ENCODE results near the gene PAFAH2.

Gene PAFAH2

GRCh38 chr1:26043765-26044164 lies 45.9 kb upstream of the PAFAH2 start:
- no peak for DNase-seq (ENCODE audit: low read depth)
- TF ChIP-seq CTCF (conservative IDR thresholded peaks at IDR 0.05; ENCODE audit: low read depth, low read length) = no peak
- no peak overlapping the region for H3K4me3 ChIP-seq (ENCODE audit: low read depth, low read length)

- no peak overlapping the region for H3K4me3 ChIP-seq (ENCODE audit: low read depth, low read length)
- TF ChIP-seq CTCF (conservative IDR thresholded peaks at IDR 0.05; ENCODE audit: low read depth, low read length) = no peak
- no peak for DNase-seq (ENCODE audit: low read depth)
Measured at GRCh38 chr1:26041978-26042377, 44.1 kb upstream of the PAFAH2 start.

- TF ChIP-seq CTCF (conservative IDR thresholded peaks at IDR 0.05; ENCODE audit: low read depth, low read length) = no peak
- no peak for DNase-seq (ENCODE audit: low read depth)
- no peak overlapping the region for H3K4me3 ChIP-seq (ENCODE audit: low read depth, low read length)
Measured at GRCh38 chr1:26041401-26041800, 43.5 kb upstream of the PAFAH2 start.

- TF ChIP-seq CTCF (conservative IDR thresholded peaks at IDR 0.05; ENCODE audit: low read depth, low read length) = no peak
- DNase-seq (ENCODE audit: low read depth) = no peak
- H3K4me3 ChIP-seq (ENCODE audit: low read depth, low read length) = no peak overlapping the region
Measured at GRCh38 chr1:26038904-26039303, 41.0 kb upstream of the PAFAH2 start.

- DNase-seq (ENCODE audit: low read depth) = no peak
- no peak overlapping the region for H3K4me3 ChIP-seq (ENCODE audit: low read depth, low read length)
- TF ChIP-seq CTCF (conservative IDR thresholded peaks at IDR 0.05; ENCODE audit: low read depth, low read length) = no peak
Measured at GRCh38 chr1:26038477-26038876, 40.6 kb upstream of the PAFAH2 start.

GRCh38 chr1:26037904-26038303 lies 40.0 kb upstream of the PAFAH2 start:
- no peak overlapping the region for H3K4me3 ChIP-seq (ENCODE audit: low read depth, low read length)
- no peak for DNase-seq (ENCODE audit: low read depth)
- TF ChIP-seq CTCF (conservative IDR thresholded peaks at IDR 0.05; ENCODE audit: low read depth, low read length) = no peak

- H3K4me3 ChIP-seq (ENCODE audit: low read depth, low read length) = no peak overlapping the region
- no peak for TF ChIP-seq CTCF (conservative IDR thresholded peaks at IDR 0.05; ENCODE audit: low read depth, low read length)
- DNase-seq (ENCODE audit: low read depth) = no peak
Measured at GRCh38 chr1:26036756-26037281, 39.0 kb upstream of the PAFAH2 start.

All from choroid plexus epithelial cell (primary cell).